Measurements from ENCODE around the gene CD200R1.

The CD200R1 gene

GRCh38 chr3:112974894-112975293 is at the start of gene CD200R1:
Gene CD200R1, minus strand, starts transcription at chr3:112975103. Its CDS starts 246 bp downstream, at chr3:112974857.
- no peak for DNase-seq (ENCODE audit: low read depth)

DNA sequence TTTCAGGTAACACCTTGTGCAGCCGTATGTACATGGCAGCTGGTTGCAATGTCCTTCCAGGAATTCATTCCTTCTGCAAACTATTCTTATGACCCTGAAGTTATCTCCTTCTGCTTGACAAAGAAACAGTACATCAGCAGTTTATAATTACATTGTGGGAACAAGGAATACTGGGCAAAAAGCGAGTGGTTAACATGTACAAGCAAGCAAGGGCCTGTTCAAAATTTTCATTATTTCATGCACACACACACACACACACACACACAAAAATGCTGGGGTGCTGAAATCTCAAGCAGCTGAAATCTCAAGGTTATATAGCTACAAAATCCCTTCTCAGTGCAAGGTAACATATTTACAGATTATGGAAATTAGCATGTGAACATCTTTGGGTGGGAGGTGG is 46.6 kb upstream of the CD200R1 start:
- DNase-seq (ENCODE audit: low read depth): no peak

- DNase-seq (ENCODE audit: low read depth): peak; percentile 63
Observed at GRCh38 chr3:113019182-113020137, 44.6 kb upstream of the CD200R1 start.

GRCh38 chr3:113018536-113019181 is 43.8 kb upstream of the CD200R1 start:
- DNase-seq (ENCODE audit: low read depth): peak; percentile 9

GRCh38 chr3:113013593-113013992 is 38.7 kb upstream of the CD200R1 start:
- no peak for DNase-seq (ENCODE audit: low read depth)

- DNase-seq (ENCODE audit: low read depth): peak; percentile 40
Observed at GRCh38 chr3:113008117-113008516, 33.2 kb upstream of the CD200R1 start.

DNA sequence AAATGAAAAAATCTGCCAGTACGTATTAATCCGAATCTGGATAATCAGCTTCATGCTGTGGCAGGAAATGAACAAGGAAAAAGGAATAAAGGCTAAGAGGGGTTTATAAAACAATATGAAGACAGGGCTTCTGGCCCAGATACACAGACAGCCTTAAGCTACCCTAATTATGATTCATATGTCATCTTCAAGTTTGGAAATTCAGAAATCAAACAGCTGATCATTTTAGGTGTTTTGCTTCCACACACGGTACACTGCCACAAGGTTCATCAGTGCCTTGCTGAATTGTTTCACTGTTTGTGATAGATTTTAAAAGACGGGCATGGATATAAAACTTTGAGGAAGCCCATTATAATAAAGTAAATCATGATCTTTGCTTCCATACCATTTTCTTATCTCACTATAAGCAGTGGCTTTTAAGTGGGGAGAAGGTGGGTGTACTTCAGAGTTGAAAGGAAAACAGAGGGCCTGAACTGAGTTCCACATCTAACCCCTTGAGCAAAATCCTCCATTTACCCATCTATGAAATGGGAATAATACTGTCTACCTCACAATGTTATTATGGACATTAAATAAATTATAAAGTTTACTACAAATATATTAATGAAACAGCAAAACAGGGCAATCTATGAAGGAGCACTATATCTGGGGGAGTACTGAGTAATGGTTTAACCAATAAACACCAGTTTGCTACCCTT is 31.6 kb upstream of the CD200R1 start:
- DNase-seq (ENCODE audit: low read depth): no peak

DNA sequence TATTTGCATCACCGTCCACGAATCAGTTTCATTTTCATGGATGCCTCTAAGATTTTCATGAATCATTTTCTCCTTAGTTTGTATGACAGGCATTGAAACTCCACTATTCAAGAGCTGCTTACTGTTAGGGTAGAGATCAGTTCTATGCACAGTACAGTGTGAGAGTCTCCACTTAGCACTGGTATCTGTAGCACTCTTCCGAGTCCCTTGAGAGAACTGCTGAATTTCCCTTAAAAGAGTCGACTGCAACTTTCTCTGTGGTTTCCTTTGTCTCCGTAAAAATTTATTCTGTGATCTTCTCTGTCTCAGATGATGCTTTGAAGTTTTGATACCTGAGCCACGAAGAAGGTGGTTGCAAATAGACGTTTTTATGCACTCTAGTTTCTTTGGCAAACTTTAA is 30.7 kb upstream of the CD200R1 start:
- no peak for DNase-seq (ENCODE audit: low read depth)

DNA sequence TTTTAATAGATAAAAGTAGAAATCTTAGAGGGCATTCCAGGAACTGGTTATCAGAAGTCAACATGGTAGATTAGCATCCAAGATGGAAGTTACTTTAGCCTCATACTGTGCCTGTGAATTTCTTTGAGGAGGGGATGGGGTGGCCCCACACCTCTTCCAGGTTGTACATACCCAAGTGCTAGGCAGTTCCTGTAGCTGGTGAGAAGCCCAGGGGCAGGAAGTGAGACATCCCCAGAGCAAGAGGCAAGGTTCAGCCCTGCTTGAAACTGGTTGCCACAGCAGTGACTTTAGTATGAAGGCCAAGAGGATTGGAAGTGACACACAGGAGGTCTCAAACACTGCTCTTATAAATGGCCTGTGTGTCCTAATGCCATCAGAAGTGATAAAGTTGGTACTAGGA is 27.8 kb upstream of the CD200R1 start:
- no peak for DNase-seq (ENCODE audit: low read depth)

GRCh38 chr3:113002037-113002436 is 27.1 kb upstream of the CD200R1 start:
- no peak for DNase-seq (ENCODE audit: low read depth)

GRCh38 chr3:113000691-113001090 is 25.8 kb upstream of the CD200R1 start:
- DNase-seq (ENCODE audit: low read depth): no peak

DNA sequence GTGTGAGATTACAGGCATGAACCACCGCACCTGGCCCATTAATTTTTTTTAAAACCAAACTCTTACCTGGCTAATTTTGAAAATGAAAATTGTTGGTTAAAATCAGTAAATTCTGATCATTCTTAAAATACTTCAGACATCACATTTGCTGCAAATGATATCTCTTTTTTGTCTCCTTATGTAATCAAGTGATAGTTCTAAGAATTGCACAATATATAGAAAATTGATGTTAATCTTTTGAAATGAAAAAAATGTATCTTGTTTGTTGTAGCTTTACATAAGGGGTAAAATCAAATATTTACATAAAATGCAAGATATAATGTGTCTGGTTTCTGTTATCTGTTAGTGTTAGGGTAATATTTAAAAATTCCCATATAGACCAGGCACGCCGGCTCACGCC is 20.9 kb upstream of the CD200R1 start:
- no peak for DNase-seq (ENCODE audit: low read depth)

GRCh38 chr3:112990672-112991602 is 16.0 kb upstream of the CD200R1 start, which contains the start of gene GTPBP8:
Gene GTPBP8, plus strand, starts transcription at chr3:112990984. Its CDS starts 16 bp downstream, at chr3:112991000.
- DNase-seq (ENCODE audit: low read depth): peak; percentile 45

- DNase-seq (ENCODE audit: low read depth): no peak
Observed at GRCh38 chr3:112987710-112988334, 12.9 kb upstream of the CD200R1 start.

DNA sequence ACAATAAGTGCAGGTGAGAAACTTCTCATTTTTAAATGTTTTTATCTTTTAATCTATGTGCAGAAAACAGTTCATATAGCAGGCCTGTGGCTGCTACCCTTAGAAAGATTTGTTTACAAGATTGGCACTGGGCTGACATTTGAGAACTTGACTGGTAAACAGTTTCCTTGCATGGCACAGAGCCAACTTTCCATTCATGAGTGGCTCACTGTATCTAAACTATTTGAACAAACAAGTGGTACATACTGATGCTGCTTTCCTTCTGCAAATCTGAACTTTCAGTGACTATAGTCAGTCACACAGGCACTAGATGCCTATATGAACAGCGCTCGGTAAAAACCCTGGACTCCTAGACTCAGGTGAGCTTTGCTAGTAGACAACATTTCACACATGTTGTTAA is 9.6 kb upstream of the CD200R1 start:
- DNase-seq (ENCODE audit: low read depth): no peak

DNA sequence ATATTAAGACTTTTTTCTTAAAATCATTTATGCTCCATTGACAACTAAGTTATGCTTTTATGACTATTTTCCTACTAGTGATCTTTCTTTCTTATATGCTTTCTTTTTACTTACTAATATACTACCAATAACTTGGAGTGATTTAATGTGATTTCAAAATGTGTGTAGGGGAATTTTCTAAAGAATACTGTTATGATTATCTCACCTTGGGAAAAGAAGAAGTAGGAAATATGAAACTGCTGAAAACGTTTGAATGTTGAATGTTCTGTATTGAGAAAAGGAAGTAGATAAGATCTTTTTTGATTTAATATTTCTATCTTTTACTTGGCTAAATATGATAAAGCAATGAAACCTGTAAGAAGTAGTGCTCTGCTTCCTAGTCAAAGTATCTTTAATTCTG is 7.8 kb upstream of the CD200R1 start:
- no peak for DNase-seq (ENCODE audit: low read depth)

DNA sequence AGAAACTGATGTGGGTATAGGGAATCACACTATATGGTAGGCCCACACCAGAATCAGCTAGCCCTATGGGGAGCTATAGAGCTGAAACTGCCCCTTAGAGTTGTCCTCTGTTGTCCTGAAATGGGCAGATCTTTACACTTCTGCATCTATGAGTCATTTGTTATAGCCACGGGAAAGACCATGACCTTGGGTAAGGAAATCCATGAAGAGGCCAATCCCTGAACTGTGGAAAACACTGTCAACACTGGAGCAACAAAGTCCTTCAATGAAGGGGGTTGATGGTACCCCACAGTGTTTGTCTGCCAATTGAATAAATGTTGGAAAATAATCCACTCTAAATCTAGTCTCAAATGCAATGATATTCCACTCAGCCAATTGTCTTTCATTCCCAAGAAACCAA is 5.2 kb upstream of the CD200R1 start:
- DNase-seq (ENCODE audit: low read depth): no peak

- peak; percentile 2 for DNase-seq (ENCODE audit: low read depth)
Observed at GRCh38 chr3:112979244-112979832, 4.4 kb upstream of the CD200R1 start.

DNA sequence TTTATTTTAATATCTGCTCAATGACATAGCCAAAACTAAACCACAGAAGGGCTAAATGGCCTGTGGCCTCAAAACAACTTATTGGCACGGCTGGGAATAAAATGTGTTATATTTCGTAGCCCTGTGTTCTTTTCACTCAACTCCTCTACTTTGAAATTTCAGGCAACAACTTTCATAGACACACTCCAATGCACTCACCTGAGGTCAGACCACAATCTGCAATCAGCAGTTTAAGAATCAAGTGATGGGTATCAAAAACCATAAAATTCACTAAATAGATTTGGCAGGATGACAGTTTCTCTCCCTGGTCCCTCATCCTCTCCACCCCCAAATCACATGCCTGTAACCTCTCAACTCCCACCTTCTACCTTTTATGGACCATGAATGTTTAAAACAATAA is 2.0 kb upstream of the CD200R1 start:
- DNase-seq (ENCODE audit: low read depth): no peak

GRCh38 chr3:112976001-112976400 is 1.1 kb upstream of the CD200R1 start:
- no peak for DNase-seq (ENCODE audit: low read depth)

GRCh38 chr3:112974178-112974517 is 755 bp downstream of the CD200R1 start:
- DNase-seq (ENCODE audit: low read depth): no peak

Measured in GM04503 (cell line).